Measurements from ENCODE around the gene CCDC57.

DNA sequence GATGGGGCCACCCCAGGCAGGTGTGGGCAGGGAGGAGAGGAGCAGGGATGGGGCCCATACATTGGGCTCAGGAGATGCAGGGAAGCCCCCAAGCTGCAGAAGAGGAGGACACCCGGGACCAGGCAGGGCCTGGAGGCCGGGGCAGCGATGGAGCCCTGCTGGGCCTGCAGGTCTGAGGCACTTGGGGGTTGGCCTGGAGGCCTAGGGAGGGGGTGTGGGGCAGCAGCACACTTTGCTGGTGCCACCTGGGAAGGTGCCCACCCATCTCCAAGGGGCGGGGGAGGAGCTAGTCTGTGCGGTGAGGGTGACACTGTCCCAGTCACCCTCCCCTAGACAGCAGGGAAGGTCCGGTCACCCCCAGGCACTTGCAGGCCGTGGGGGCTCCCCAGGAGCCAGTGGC is 6.4 kb upstream of the CCDC57 start:
- no peak for TF ChIP-seq CTCF (IDR thresholded peaks at IDR 0.05)
- no peak for TF ChIP-seq POLR2A (IDR thresholded peaks at IDR 0.05)

All from thyroid gland (tissue), 4 donors.